Measurements from ENCODE around the gene BUD31. TPM values are rescaled to one million over a fixed set of nuclear protein-coding genes. Genes with fewer than 3 reads are reported as not detected.
"Not testable (repeated sequence)": the region's sequence is repeated elsewhere in the genome, so short reads cannot be mapped to it uniquely, and the experiment has no call there.

The BUD31 gene
- total RNA-seq, 1 donor from 2014 or later = 147 TPM

- peaks cover 14% of the 10 kb centered on the region for H3K4me1 Mint-ChIP-seq
- intact Hi-C loops (cut with micrococcal nuclease) = no loop called here
- H3K4me3 Mint-ChIP-seq = no peak overlapping the region
- no peaks in the 10 kb centered on the region for H3K9me3 Mint-ChIP-seq
- no peak for DNase-seq
- H3K36me3 Mint-ChIP-seq (ENCODE audit: low read depth) = peaks cover 80% of the 10 kb centered on the region
- H3K27me3 Mint-ChIP-seq = no peaks in the 10 kb centered on the region
- peak overlapping the region; percentile 34 for H3K27ac Mint-ChIP-seq
Observed at GRCh38 chr7:99398891-99399445, 9.8 kb upstream of the BUD31 start.

GRCh38 chr7:99399597-99399996, 9.2 kb upstream of the BUD31 start:
- H3K4me1 Mint-ChIP-seq = peaks cover 18% of the 10 kb centered on the region
- no peak overlapping the region for H3K4me3 Mint-ChIP-seq
- peaks cover 77% of the 10 kb centered on the region for H3K36me3 Mint-ChIP-seq (ENCODE audit: low read depth)
- no peaks in the 10 kb centered on the region for H3K27me3 Mint-ChIP-seq
- DNase-seq = no peak
- no peaks in the 10 kb centered on the region for H3K9me3 Mint-ChIP-seq
- intact Hi-C loops (cut with micrococcal nuclease) = no loop called here
- H3K27ac Mint-ChIP-seq = no peak overlapping the region

- Mint-ChIP-seq H3K9me3 (no peaks in the 10 kb centered on the region), H3K27me3 (no peaks in the 10 kb centered on the region), H3K36me3 (ENCODE audit: low read depth) (peaks cover 59% of the 10 kb centered on the region), H3K27ac (no peak overlapping the region), H3K4me1 (peaks cover 30% of the 10 kb centered on the region), H3K4me3 (no peak overlapping the region)
- intact Hi-C loops (cut with micrococcal nuclease) = no loop called here
- no peak for DNase-seq
Observed at GRCh38 chr7:99402854-99403253, 5.9 kb upstream of the BUD31 start.

- Mint-ChIP-seq H3K27me3 (no peaks in the 10 kb centered on the region), H3K36me3 (ENCODE audit: low read depth) (peaks cover 52% of the 10 kb centered on the region), H3K4me3 (no peak overlapping the region), H3K27ac (peak overlapping the region; percentile 42), H3K4me1 (peaks cover 24% of the 10 kb centered on the region), H3K9me3 (no peaks in the 10 kb centered on the region)
- DNase-seq = no peak
- intact Hi-C loops (cut with micrococcal nuclease) = no loop called here
Observed at GRCh38 chr7:99403764-99404163, 5.0 kb upstream of the BUD31 start.

- Mint-ChIP-seq H3K4me1 (peaks cover 23% of the 10 kb centered on the region), H3K9me3 (no peaks in the 10 kb centered on the region), H3K4me3 (no peak overlapping the region), H3K36me3 (ENCODE audit: low read depth) (peaks cover 53% of the 10 kb centered on the region), H3K27ac (peak overlapping the region; percentile 42), H3K27me3 (no peaks in the 10 kb centered on the region)
- intact Hi-C loops (cut with micrococcal nuclease) = no loop called here
- DNase-seq = no peak
Observed at GRCh38 chr7:99404235-99404976, 4.4 kb upstream of the BUD31 start.

GRCh38 chr7:99404977-99405320, 3.8 kb upstream of the BUD31 start:
- H3K4me3 Mint-ChIP-seq = no peak overlapping the region
- DNase-seq = no peak
- H3K4me1 Mint-ChIP-seq = peaks cover 24% of the 10 kb centered on the region
- no peaks in the 10 kb centered on the region for H3K27me3 Mint-ChIP-seq
- no peaks in the 10 kb centered on the region for H3K9me3 Mint-ChIP-seq
- H3K27ac Mint-ChIP-seq = no peak overlapping the region
- intact Hi-C loops (cut with micrococcal nuclease) = loop anchor here (5.0 kb wide), 1 partner anchor 33 kb away; the partner anchor contains the start of gene ARPC1B
- peaks cover 51% of the 10 kb centered on the region for H3K36me3 Mint-ChIP-seq (ENCODE audit: low read depth)

GRCh38 chr7:99406557-99406956, 2.2 kb upstream of the BUD31 start:
- Mint-ChIP-seq H3K36me3 (ENCODE audit: low read depth) (peaks cover 48% of the 10 kb centered on the region), H3K4me3 (peak overlapping the region; percentile 94), H3K4me1 (peaks cover 36% of the 10 kb centered on the region), H3K27ac (peak overlapping the region; percentile 57), H3K27me3 (no peaks in the 10 kb centered on the region), H3K9me3 (no peaks in the 10 kb centered on the region)
- intact Hi-C loops (cut with micrococcal nuclease) = loop anchor here (5.0 kb wide), 1 partner anchor 34 kb away; the partner anchor contains the start of gene ARPC1B
- DNase-seq = no peak

GRCh38 chr7:99407872-99408378, 844 bp upstream of the BUD31 start:
- intact Hi-C loops (cut with micrococcal nuclease) = loop anchor here (2.0 to 5.0 kb wide), 3 partner anchors 36 to 151 kb away; partner anchors contain the start of genes ARPC1B, ZNF655 and ZNF789
- DNase-seq = peak; percentile 80
- peaks cover 34% of the 10 kb centered on the region for H3K4me1 Mint-ChIP-seq
- no peaks in the 10 kb centered on the region for H3K27me3 Mint-ChIP-seq
- H3K4me3 Mint-ChIP-seq = peak overlapping the region; percentile 94
- H3K27ac Mint-ChIP-seq = peak overlapping the region; percentile 97
- H3K36me3 Mint-ChIP-seq (ENCODE audit: low read depth) = peaks cover 48% of the 10 kb centered on the region
- no peaks in the 10 kb centered on the region for H3K9me3 Mint-ChIP-seq

- H3K4me1 Mint-ChIP-seq = peaks cover 32% of the 10 kb centered on the region
- no peaks in the 10 kb centered on the region for H3K27me3 Mint-ChIP-seq
- peak overlapping the region; percentile 94 for H3K4me3 Mint-ChIP-seq
- peak overlapping the region; percentile 97 for H3K27ac Mint-ChIP-seq
- DNase-seq = peak; percentile 74
- intact Hi-C loops (cut with micrococcal nuclease) = loop anchor here (1.0 to 5.0 kb wide), 5 partner anchors 28 to 150 kb away; partner anchors contain the start of genes ARPC1B, CPSF4, PTCD1 and ZNF655
- H3K36me3 Mint-ChIP-seq (ENCODE audit: low read depth) = peaks cover 44% of the 10 kb centered on the region
- no peaks in the 10 kb centered on the region for H3K9me3 Mint-ChIP-seq
Observed at GRCh38 chr7:99409192-99409572, 413 bp downstream of the BUD31 start.

- intact Hi-C loops (cut with micrococcal nuclease) = loop anchor here (1.0 to 5.0 kb wide), 5 partner anchors 28 to 149 kb away; partner anchors contain the start of genes ARPC1B, CPSF4, PTCD1 and ZNF655
- H3K36me3 Mint-ChIP-seq (ENCODE audit: low read depth) = peaks cover 45% of the 10 kb centered on the region
- peaks cover 30% of the 10 kb centered on the region for H3K4me1 Mint-ChIP-seq
- peak overlapping the region; percentile 94 for H3K4me3 Mint-ChIP-seq
- no peak for DNase-seq
- no peaks in the 10 kb centered on the region for H3K9me3 Mint-ChIP-seq
- H3K27ac Mint-ChIP-seq = peak overlapping the region; percentile 45
- no peaks in the 10 kb centered on the region for H3K27me3 Mint-ChIP-seq
Observed at GRCh38 chr7:99409806-99410205, 1.0 kb downstream of the BUD31 start.

- no peaks in the 10 kb centered on the region for H3K9me3 Mint-ChIP-seq
- peaks cover 34% of the 10 kb centered on the region for H3K4me1 Mint-ChIP-seq
- no peaks in the 10 kb centered on the region for H3K27me3 Mint-ChIP-seq
- intact Hi-C loops (cut with micrococcal nuclease) = no loop called here
- DNase-seq = no peak
- H3K36me3 Mint-ChIP-seq (ENCODE audit: low read depth) = peaks cover 47% of the 10 kb centered on the region
- peak overlapping the region; percentile 54 for H3K27ac Mint-ChIP-seq
- H3K4me3 Mint-ChIP-seq = peak overlapping the region; percentile 94
Observed at GRCh38 chr7:99410635-99411034, 1.9 kb downstream of the BUD31 start.

GRCh38 chr7:99415513-99416127, 6.9 kb downstream of the BUD31 start:
- H3K27ac Mint-ChIP-seq; intact Hi-C loops (cut with micrococcal nuclease); H3K4me3 Mint-ChIP-seq; H3K27me3 Mint-ChIP-seq; H3K9me3 Mint-ChIP-seq: not testable (repeated sequence)
- H3K36me3 Mint-ChIP-seq (ENCODE audit: low read depth) = peaks cover 62% of the 10 kb centered on the region
- DNase-seq = peak; percentile 75
- peaks cover 14% of the 10 kb centered on the region for H3K4me1 Mint-ChIP-seq

- H3K27me3 Mint-ChIP-seq = no peaks in the 10 kb centered on the region
- no peak for DNase-seq
- no peak overlapping the region for H3K4me3 Mint-ChIP-seq
- H3K36me3 Mint-ChIP-seq (ENCODE audit: low read depth) = peaks cover 59% of the 10 kb centered on the region
- no peak overlapping the region for H3K27ac Mint-ChIP-seq
- peaks cover 6% of the 10 kb centered on the region for H3K4me1 Mint-ChIP-seq
- no peaks in the 10 kb centered on the region for H3K9me3 Mint-ChIP-seq
- intact Hi-C loops (cut with micrococcal nuclease) = no loop called here
Observed at GRCh38 chr7:99418260-99418659, 9.5 kb downstream of the BUD31 start.

Measured in activated CD4-positive, alpha-beta T cell treated with anti-CD3 and anti-CD28 coated beads, Interleukin-2, amount 10 ng/mL, durations not matched to agents 24 days and 14 days (primary cell).